GM06990 (cell line): Measurements from ENCODE around the gene USP31.

Source experiments
- DNase-seq: peaks from one replicate; pipeline ENCODE4 v3.0.0-alpha.2; 2011; ENCODE audit not compliant: insufficient read length; ENCODE audit errors: extremely low read depth
- H3K27me3 ChIP-seq: replicated peaks from 2 replicates; pipeline ENCODE4 v1.6.0; 2011; ENCODE audit warnings: low read length; ENCODE audit not compliant: control insufficient read depth, insufficient read depth
- H3K36me3 ChIP-seq: 2 replicates; pipeline ENCODE4 v1.5.1; 2011; ENCODE audit warnings: low read length; ENCODE audit not compliant: control insufficient read depth, insufficient read depth
- H3K4me3 ChIP-seq: replicated peaks from 2 replicates; pipeline ENCODE4 v1.5.1; 2011; ENCODE audit warnings: low read depth, mild to moderate bottlenecking, control low read depth, low read length
- TF ChIP-seq, protein P1 (sequence below): IDR thresholded peaks from 2 replicates; pipeline ENCODE4 v1.5.1; 2011; ENCODE audit warnings: low read length, control low read depth, mild to moderate bottlenecking, inconsistent platforms; ENCODE audit not compliant: insufficient read depth, poor library complexity, severe bottlenecking

Gene USP31, protein sequence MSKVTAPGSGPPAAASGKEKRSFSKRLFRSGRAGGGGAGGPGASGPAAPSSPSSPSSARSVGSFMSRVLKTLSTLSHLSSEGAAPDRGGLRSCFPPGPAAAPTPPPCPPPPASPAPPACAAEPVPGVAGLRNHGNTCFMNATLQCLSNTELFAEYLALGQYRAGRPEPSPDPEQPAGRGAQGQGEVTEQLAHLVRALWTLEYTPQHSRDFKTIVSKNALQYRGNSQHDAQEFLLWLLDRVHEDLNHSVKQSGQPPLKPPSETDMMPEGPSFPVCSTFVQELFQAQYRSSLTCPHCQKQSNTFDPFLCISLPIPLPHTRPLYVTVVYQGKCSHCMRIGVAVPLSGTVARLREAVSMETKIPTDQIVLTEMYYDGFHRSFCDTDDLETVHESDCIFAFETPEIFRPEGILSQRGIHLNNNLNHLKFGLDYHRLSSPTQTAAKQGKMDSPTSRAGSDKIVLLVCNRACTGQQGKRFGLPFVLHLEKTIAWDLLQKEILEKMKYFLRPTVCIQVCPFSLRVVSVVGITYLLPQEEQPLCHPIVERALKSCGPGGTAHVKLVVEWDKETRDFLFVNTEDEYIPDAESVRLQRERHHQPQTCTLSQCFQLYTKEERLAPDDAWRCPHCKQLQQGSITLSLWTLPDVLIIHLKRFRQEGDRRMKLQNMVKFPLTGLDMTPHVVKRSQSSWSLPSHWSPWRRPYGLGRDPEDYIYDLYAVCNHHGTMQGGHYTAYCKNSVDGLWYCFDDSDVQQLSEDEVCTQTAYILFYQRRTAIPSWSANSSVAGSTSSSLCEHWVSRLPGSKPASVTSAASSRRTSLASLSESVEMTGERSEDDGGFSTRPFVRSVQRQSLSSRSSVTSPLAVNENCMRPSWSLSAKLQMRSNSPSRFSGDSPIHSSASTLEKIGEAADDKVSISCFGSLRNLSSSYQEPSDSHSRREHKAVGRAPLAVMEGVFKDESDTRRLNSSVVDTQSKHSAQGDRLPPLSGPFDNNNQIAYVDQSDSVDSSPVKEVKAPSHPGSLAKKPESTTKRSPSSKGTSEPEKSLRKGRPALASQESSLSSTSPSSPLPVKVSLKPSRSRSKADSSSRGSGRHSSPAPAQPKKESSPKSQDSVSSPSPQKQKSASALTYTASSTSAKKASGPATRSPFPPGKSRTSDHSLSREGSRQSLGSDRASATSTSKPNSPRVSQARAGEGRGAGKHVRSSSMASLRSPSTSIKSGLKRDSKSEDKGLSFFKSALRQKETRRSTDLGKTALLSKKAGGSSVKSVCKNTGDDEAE (N-terminal part only)

DNA sequence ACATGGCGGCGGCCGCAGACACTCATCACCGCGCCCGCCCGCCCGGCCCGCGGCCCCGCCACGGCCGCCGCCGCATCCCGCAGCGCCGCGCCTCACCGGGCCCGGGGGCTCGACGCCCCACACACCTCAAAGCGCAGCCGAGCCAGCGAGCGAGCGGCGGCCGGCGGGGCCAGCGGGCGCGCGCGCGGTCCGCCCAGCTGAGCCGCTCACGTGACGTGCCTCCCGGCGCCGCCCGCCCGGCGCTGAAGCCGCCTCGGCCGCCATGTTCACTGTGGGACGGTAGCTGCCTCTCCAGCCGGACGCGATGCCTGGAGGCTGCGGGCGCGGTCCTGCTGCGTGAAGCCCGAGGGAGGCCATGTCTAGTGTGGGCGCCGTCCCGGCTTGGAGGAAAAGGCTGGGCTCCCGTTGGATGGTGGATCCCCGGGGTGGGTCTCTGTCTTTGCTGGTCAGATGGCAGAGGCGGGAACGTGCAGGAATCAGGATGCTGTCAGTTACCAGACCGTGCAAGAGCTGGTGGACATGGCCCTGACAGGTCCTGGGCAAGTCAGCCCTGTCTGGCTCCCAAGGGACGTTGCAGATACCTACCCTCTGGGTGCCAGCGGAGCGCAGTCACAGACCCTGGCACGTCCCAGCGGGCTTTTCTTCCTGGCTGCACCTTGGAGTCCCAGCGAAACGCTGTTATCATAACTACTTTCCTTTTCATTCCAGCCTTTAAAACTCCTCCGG, at the start of gene USP31:
TSS of gene USP31 (minus strand) at position 186 of the 726 bp plus-strand sequence. CDS start at position 4, 182 bp downstream.
- H3K4me3 ChIP-seq: peak within 1 kb of the TSS; percentile 87
- TF ChIP-seq, protein P1, sequence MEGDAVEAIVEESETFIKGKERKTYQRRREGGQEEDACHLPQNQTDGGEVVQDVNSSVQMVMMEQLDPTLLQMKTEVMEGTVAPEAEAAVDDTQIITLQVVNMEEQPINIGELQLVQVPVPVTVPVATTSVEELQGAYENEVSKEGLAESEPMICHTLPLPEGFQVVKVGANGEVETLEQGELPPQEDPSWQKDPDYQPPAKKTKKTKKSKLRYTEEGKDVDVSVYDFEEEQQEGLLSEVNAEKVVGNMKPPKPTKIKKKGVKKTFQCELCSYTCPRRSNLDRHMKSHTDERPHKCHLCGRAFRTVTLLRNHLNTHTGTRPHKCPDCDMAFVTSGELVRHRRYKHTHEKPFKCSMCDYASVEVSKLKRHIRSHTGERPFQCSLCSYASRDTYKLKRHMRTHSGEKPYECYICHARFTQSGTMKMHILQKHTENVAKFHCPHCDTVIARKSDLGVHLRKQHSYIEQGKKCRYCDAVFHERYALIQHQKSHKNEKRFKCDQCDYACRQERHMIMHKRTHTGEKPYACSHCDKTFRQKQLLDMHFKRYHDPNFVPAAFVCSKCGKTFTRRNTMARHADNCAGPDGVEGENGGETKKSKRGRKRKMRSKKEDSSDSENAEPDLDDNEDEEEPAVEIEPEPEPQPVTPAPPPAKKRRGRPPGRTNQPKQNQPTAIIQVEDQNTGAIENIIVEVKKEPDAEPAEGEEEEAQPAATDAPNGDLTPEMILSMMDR: no peak
- no peaks in the 10 kb centered on the region for H3K36me3 ChIP-seq
- H3K27me3 ChIP-seq: no peaks in the 10 kb centered on the region
- DNase-seq: peak; percentile 95

DNA sequence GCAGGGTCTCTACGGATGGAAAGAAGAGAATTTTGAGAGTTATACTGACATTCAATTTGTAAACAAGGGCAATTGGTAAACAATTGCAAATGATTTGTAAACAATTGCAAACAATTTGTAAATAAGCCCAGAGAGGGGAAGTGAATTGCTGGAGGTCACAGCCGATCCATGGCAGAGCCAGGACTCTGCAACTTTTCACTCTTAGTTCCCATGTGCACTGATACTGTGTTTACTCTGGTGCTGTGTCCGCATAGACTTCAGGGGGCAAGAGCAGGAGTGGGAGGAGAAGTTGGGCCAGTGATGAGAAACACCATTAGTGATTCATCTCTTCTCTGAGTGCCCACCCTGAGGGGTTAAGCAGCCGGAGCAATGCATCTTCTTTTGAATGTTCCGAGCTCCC, 47.3 kb upstream of the USP31 start:
- no peaks in the 10 kb centered on the region for H3K27me3 ChIP-seq
- DNase-seq: no peak
- no peak overlapping the region for H3K4me3 ChIP-seq
- H3K36me3 ChIP-seq: no peaks in the 10 kb centered on the region
- TF ChIP-seq, protein P1: no peak

DNA sequence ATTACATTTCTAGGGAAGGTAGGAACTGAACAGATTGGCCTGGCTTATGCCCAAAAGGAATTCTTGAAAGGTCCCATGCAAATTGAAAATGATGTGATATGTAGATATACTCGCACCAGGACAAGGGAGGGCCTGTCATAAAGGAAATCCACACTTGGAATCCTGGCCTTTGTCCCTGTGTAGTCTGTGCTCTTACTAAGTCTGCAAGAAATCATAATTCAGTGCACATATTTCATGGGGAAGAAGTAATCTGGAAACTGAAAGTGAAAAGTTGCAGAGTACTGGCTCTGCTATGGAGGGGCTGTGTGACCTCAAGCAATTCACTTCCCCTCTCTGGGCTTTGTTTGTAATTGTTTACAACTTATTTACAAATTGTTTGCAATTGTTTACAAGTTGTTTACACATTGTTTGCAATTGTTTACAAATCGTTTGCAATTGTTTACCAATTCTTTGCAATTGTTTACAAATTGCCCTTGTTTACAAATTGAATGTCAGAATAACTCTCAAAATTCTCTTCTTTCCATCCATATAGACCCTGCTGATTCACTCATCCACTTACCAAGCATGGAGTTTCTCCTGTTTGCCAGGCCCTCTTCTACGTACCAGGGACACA, 46.2 kb upstream of the USP31 start:
- TF ChIP-seq, protein P1: no peak
- Histone ChIP-seq H3K4me3 (no peak overlapping the region), H3K36me3 (no peaks in the 10 kb centered on the region), H3K27me3 (no peaks in the 10 kb centered on the region)
- no peak for DNase-seq

DNA sequence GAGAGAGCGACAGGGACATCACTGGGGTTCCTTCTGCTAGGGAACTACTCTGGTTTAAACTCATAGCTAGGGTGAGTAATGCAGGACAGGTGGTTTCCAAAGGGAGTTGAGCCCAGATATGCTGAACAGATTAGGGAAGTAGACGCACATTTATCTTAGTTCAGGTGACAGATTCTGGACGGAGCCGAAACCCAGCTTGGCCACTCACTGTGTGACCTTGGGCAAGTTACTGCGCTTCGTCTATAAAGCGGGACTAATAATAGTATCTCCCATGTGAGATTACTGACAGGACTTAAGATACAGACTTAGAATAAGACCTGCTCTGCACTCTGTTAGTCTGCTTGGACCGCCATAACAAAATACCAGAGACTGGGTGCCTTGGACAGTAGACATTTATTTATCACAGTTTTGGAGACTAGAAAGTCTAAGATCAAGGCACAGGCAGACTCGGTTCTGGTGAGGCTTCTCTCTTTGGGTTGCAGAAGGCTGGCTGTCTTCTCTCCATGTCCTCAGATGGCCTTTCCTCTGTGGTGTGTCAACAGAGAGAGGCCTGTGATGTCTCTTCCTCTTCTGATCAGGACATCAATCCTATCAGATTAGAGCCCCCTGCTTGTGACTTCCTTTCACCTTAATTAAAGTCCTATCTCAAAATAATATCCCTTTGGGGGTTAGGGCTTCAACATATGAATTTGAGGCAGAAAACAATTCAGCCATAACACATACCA, 45.4 kb upstream of the USP31 start:
- H3K36me3 ChIP-seq: no peaks in the 10 kb centered on the region
- no peak for DNase-seq
- TF ChIP-seq, protein P1: no peak
- no peak overlapping the region for H3K4me3 ChIP-seq
- no peaks in the 10 kb centered on the region for H3K27me3 ChIP-seq
